ENCODE data around the gene H2BW2.

DNA sequence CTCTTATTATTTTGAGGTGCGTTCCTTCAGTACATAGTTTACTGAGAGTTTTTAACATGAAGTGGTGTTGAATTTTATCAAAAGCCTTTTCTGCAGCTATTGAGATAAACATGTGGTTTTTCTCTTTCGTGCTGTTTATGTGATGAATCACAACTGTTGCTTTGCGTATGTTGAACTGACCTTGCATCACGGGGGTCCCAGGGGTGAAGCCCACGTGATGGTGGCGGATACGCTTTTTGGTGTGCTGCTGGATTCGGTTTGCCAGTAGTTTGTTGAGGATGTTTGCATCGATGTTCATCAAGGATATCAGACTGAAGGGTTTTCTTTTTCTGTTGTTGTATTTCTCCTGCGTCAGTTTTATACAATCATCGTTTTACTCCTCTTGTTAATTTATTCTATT is 21.6 kb upstream of the H2BW2 start:
- TF ChIP-seq, protein P1, sequence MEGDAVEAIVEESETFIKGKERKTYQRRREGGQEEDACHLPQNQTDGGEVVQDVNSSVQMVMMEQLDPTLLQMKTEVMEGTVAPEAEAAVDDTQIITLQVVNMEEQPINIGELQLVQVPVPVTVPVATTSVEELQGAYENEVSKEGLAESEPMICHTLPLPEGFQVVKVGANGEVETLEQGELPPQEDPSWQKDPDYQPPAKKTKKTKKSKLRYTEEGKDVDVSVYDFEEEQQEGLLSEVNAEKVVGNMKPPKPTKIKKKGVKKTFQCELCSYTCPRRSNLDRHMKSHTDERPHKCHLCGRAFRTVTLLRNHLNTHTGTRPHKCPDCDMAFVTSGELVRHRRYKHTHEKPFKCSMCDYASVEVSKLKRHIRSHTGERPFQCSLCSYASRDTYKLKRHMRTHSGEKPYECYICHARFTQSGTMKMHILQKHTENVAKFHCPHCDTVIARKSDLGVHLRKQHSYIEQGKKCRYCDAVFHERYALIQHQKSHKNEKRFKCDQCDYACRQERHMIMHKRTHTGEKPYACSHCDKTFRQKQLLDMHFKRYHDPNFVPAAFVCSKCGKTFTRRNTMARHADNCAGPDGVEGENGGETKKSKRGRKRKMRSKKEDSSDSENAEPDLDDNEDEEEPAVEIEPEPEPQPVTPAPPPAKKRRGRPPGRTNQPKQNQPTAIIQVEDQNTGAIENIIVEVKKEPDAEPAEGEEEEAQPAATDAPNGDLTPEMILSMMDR (IDR thresholded peaks at IDR 0.05; ENCODE audit: low read length): no peak
- TF ChIP-seq EZH2 (optimal IDR thresholded peaks at IDR 0.05; ENCODE audit: low read depth, low read length) (no peak), EZH2phosphoT487 (IDR thresholded peaks at IDR 0.05; ENCODE audit: low read length) (no peak)
